Putamen (tissue), 1 donor: ENCODE data around the gene PSME3IP1.

Experiments used
- DNase-seq: peaks from one replicate; pipeline ENCODE4 v3.0.0-alpha.2; 2016; ENCODE audit warnings: low spot score

Gene PSME3IP1

DNA sequence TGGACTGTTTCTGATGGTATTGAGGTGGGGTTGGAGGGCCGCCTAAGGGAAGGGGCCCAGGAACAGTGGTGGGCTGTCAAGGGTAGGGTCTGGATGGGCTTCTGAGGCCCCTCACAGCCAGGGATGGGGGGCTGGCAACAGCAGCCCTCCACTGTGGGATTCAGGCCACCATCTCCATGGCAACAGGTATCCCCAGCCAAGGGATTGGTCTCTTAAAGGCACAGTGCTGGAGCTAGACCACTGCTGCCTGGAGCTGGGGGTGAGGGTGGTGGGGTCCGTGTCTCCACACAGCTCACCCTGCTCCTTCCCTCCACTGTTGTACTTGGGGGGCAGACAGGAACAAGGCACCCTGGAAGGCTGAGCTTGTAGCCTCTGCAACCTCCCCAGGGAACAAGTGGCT, 41.8 kb downstream of the PSME3IP1 start:
- DNase-seq = no peak

DNA sequence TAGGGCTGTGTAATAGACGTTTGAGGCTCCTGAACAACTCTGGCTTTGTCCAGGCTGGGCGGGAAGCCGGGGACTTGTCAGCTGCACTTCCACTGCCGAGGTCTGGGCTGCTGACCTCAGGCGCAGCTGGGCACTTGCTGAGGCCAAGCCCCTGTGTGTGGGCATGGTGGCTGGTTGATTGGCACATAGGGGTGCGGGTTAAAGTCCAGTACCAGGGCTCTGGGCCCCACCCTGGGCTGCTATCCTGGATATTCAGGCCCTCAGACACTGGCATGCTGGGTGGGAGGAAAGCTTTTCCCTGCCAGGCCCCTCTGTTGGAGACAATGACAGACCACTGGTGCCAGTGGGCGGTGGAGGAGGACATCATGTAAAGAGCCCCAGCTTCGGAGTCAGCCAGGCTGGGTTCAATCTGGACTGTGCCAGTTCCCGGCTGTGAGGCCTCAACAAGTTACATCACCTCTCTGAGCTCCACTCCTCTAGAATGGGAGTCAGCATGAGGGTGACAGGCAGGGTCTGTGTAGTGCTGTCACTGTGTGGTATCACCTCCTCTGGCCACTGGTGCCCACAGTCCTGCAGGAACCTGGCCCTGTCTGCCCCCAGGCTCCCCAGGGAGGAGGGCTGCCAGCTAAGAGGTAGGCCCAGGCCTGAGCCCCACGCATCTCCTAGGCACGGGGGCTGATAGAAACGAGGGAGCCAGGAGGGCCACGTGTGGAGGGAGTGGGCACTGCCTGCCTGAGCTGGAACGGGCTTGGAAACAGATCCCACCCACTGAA, 42.5 kb downstream of the PSME3IP1 start:
- peak; percentile 96 for DNase-seq

DNA sequence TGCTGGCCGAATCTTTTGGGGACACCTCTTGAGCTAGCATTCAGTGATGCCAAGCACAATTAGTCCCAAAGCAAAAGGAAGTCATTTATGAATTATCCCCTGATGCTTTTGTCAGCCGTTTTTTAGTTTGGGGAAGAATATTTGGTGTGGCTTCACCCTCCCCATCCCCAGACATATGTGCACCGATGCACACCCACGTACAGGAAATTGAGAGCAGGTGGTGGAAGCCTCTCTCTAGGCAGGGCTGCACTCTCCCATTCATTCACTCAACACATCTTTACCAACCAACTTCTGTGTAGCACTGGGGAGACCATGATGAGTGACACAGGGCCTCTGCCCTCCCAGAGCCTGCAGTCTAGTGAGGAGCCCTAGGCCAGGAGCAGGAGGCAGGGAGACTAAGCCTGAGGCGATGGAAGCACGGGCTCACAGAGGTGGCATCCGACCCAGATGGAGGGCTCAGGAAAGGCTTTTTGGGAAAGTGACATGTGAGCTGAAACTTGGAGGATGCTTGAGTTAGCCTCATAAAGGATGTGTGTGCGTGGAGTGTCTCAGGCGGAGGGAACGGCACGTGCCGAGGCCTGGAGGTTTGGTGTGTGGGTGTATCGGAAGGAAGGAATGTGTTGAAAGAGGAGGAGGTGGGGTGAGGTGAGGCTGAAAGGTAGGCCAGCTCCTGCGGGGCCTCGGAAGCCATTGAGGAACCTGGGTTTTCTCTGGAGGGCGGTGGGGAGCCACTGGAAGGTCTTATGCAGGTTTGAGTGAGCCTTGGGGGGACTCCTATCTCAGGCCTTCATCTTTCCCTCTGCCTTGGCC, 43.8 kb downstream of the PSME3IP1 start:
- DNase-seq = no peak

DNA sequence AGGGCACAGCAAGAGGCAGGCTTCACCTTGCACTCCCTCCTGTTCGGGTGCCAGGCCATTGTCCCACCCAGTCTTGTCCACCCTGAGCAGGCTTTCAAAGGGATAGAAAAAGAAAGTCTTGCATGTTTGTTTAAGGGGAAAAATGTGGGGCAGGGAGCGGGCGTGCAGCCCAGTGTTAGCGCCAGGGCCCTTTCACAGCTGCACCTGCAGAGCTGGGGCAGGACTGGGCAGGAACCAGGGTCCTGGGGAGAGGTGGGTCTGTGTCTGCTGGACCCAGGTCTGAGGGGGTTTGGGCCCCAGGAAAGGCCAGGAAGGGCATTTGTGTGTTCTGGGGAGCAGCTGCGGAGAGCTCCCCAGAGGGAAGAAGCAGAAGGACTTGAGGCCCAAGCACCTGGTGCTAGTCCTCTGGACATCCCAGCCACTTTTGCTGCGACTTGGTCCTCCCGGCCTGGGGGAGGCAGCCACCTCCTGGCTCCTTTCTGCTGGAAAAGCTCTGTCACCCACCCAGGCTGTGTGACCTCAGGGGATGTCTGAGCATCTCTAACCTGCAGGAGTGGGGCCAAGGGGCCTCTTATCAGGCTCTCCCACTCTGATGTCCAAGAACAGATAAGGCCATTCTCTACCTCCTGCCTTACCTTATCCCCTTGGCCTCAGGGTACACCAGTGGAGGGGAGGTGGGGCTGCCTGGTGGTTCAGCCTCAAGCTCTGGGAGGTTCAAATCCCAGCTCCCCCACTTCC, 44.7 kb downstream of the PSME3IP1 start:
- DNase-seq = no peak

DNA sequence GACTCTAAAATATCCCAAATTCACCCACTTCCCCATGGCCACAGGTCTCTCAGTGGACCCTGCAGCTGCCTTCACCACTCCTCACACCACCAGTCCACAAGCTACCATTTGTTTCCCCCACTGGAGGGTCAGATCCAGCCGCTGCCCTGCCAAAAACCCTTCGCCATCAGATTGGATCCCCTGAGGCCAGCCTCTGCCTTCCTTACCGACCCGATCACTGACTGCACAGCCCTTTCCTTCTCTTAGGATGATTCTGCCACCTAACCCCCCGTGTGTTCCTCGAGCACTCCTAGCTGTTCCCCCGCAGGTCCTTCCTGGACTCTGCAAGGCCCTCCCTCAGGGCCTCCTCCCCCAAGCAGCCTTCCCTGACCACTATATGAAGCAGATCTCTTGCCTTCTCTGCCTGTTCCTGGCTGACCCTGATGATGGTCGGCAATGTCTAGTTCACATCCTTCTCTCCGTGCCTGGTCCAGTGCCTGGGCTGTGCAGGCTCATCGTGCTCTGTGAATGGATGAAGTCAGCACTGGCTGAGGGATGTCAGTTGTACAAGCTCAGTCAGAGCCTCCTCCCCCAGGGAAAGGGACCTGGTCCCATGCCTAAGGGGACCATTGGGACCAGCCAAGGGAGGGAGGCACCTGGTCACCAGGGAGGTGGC, 47.4 kb downstream of the PSME3IP1 start:
- DNase-seq = no peak

DNA sequence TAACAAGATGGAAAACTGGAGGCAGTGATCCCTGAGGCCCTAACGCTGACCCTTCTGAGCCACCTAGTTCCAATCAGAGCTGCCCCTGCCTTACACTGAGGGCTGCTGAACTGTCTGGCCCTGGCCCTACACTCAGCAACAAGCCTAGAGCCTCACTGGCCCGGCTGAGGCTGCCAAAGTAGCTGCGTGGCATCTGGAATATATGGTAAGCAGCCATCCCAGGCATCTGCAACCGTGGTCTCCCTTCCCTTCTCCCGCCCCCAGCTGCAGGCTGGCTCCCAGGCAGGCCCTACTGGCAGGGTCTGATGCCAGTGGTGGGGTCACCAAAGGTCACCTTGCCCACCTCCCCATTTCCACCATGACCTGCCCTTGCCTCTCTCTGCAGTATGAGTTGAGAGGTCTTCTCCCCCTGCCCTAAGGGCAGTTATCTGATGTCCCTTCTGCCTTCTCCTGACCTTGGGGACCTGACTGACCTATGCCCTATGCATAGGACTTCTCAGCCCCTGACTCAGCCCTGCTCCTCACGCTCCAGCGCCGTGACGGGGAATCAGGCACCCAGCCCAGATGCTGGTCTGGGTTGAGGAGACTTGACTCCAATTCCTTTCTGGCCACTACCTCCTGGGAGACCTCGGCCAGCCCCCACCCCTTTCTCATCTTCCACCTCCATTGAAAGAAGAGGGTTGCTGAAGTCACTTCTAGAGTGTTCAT, 48.1 kb downstream of the PSME3IP1 start:
- no peak for DNase-seq

DNA sequence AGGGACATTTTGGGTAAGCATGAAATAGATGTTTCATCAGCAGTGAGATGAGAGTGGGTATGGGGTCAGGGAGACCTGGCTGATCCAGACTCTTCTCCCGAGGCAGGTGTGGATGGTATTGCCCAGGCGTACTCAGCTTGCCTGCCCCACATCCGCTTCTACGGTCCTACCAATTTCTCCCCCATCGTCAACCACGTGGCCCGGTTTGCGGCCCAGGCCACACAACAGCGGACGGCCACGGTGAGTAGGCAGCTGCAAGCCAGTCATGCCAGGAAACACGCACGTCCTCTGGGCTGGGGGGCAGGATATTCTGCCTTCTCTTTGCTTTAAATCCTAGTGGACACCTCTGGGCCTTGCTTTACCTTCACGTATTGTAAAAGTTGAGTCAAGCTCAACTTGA, 48.8 kb downstream of the PSME3IP1 start:
- DNase-seq = no peak

DNA sequence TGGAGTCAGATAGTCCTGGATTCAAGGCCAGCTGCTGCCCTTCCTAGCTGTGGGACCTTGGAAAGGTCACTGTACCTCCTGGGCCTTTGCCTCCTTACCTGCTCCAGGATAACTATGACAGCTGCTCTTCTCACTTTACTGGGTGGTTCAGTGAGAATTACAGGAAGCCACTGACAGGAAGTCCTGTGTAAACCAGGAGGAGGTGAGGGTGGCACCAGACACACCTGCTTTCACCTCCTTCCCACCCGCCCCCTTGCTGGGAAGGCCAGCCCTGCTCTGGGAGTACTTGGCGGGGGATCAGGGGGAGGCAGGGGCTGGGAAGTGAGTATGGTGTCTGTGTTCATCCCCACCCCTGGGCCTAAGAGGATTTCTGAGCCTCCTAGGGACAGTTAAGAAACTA, 50.9 kb downstream of the PSME3IP1 start:
- DNase-seq = no peak

DNA sequence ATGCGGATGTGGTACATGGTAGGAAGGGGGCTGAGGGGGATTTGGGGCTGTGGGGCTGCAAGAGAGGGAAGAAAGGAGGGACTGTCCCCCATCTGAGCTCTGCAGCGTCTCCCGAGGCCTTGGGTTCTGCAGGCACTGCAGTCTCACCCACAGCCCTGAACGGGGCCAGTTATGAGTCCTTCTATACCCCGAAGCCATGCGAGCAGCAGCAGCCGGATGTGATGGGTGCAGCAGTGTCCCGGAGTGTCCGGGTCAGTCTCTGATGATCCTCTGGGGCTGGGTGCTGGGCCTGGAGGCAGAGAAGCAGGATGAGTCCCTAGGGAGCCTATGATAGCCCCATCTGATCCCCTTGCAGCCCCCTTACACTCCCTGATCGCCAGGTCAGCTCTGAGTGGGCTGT, 52.0 kb downstream of the PSME3IP1 start:
- no peak for DNase-seq

DNA sequence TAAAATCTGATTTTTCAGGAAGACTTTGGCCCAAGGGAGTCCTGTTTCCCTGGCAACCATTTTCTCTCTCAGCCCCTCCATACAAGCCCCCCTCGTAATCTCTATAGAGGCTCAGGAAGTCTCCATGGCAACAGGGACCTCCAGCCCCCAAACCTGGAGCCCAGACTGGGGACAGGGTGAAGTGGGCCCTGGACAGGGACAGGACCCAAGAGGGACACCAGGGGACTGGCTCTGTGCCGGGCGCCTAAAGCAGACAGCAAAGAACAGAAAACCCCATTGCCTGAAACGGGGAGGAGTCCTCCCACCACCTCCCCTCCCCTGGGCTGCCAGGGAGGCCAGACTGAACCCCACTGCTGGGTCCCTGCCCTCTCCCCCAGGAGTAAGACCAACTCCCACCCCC, 52.8 kb downstream of the PSME3IP1 start:
- no peak for DNase-seq

DNA sequence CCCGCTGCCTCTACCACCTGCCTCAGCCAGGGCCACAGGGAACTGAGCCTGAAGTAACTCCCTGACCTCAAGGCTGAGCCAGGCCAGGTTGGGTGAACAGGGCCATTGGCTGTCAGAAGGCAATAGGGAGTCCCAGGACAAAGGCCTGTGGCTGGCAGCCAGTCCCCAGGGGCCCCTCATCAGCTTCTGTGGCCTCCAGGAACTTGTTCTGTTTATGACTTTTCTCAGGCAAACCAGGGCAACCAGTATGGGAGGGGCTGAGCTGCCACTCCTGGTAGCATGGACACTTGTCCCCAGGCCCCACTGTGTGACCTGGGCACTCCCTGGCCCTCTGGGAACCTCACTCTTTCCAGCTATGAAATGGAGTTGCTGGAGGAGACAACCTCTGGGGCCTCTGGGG, 53.4 kb downstream of the PSME3IP1 start:
- no peak for DNase-seq

DNA sequence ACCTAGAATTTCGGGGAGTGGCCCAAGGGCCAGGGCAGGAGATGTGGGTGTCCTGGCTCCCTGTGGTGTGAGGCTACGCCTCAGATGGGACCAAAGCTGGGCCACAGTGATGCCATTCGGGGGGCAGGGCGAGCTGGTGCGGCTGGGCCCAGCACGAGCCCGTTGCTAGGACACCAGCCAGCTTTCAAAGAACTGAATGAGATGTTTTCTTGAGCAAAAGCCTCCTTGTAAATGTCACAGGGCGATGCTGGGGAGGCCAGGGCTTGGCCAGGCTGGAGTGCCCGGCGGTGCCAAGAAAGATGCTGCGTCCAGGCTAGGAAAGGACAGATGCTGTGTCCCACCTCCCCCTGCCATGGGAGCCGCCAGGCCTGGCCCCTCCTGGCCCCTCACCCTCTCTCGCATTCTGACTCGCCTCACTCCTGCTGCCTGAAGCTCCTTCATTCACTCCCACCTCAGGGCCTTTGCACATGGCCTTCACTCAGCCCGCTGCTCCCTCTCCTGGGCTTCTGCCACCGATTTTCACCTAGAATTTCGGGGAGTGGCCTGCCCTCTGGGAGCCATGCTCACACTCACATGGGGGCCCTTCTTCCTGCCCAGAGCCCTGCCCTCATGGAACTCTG, 54.4 kb downstream of the PSME3IP1 start:
- peak; percentile 91 for DNase-seq

DNA sequence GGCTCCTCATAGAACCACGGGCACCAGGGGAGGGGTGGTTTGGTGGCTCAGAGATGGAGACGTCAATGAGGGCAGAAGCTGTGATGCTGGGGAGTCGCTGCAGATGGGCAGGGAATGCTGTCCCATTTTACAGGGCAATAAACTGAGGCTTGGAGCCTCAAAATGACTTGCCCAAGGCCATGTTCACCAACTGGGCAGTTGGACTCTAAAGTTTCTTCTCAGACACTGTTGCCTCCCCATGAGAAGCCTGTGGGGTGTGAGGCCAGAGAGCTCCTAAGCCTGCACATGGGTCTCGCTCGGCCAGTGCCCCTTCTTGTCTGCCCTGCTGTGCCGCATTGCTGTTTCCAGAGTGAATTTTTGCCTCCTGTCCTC, 54.9 kb downstream of the PSME3IP1 start:
- DNase-seq = no peak

DNA sequence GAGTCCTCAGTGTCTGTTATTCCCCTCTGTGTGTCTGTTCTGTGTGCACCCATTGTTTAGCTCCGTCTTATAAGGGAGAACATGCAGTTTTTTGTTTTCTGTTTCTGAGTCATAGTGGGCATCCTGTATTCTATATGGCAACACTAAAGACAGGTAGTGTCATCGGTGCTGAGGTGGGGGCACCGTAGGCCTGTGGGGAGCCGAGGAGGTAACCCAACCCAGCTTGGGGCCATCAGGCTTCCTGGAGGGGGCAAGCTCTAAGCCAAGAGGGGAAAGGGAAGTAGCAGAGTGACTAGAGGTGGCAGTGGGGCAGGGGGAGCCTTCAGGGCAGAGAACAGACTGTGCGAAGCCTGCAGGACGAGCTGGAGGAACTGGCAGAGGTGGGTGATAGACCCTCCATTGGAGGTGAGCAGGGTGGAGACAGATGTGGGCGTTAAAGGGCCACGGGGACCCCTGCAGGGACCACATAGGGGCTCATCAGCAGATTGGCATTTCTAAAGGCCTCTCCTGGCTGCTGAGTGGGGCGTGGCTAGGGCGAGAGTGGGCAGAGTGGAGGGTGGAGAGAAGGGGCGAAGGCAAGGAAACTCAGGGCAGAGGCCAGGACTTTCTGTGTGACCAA, 57.0 kb downstream of the PSME3IP1 start:
- no peak for DNase-seq

DNA sequence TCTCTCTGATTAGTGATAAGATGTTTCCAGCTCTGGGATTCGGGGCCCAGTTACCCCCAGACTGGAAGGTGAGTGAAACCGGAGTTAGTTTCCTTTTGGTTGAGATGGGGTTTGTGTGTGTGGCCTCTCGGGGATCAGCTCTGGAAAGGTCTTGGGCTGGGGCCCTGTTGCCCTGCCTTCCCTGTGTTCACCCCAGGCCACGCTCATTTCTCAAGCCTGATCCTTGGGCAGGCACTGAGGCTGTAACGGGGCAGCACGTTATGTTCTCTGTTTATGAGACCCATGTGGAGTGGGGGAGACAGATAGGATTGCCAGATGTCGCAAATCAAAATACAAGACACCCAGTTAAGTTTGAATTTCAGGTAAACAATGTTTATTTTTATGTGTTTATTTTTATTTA, 58.0 kb downstream of the PSME3IP1 start:
- DNase-seq = no peak

DNA sequence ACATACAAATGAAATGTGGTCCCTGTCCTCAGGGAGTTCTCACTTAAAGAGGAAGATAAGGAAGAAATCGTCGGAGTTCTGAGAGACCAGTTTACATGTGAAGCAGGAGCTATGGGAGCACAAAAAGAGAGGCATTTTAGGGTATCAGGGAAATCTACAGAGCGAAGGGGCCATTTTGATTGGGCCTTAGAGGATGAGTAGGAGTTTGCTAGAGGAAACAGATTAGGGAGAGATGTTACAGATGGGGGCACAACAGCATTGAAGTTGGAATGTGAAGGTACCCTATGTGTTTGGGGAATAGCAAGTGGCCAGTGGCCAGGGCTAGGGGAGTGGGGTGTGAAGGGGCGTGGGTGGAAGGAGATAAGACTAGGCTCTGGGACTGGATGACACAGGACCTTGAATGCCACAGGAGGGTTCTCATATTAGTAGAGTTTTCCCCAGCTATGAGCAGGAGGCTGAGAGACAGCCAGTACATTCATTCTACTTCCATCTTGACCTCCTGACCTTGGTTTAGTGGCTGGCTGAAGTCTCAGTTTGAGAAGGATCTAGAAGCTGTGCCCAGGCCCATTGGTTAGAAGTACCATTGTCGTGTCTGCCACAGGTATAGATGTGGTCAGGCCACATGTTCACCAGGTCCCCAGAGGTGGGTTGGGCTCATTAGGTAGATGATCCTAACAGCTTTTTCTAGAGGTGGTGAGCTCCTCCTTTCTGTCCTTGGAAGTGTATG, 58.6 kb downstream of the PSME3IP1 start:
- no peak for DNase-seq

DNA sequence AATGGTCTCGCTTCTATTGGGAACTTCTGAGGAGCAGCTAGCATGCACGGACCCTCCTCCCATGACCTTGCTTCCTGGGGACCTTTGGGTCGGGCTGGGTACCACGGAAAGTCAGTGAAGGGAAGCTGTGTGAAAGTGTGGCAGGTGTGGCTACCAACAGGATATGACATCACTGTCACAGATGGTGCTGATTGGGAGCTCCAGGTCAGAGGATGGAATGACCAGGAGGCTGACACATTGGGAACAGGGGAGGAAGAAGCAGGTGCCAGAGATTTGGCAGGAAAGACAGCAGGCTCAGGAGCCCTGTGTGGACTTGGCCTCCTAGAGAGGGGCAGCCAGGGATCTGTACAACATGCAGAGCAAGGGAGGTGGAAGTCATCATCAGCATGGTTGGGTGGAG, 59.4 kb downstream of the PSME3IP1 start:
- no peak for DNase-seq

DNA sequence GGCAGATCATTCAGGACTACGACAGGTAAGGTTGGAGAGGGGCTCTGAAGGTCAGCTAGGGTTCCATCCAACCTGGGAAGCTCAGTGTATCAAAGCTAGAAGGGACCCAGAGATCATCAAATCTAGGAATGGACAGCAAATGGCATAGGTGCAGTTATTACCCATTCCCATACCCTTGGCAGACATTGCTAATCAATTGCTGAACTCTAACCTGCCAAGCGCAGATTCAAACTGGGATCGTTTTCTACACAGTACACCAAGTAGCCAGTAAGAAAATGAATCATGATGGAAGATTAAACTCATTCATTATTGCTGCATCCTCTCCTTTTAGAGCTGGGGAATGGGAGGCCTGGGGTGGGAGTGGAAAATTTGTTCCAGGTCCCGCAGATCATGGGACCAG, 59.9 kb downstream of the PSME3IP1 start:
- DNase-seq = no peak

DNA sequence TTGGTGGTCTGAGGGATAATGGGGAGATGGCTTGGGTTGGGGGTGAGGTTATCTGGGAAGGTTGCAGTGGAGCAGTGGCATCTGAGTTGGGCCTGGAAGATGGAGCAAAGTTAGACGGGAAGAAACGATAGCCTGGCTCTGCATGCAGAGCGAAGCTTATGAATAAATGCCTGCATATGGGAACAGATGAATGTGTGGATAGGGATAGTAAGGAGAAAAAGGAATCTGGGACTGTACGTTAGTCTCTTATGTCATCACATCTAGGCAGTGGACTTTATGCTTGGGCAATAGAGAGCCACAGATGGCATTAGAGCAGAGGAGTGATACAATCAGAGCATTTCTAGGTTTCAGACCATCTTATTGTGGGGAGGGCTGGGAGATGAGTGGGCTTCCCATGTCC, 60.5 kb downstream of the PSME3IP1 start:
- DNase-seq = no peak
